Transverse colon (tissue), 4 donors: Measurements from ENCODE around the gene E2F4.

Experiments used
- CTCF ChIP-seq, 5 experiments: fragments of 200-600 bp in 3 of 5; fragments of 450-650 bp in 2 of 5; sonication (generic) in 3 of 5; IDR thresholded peaks; 1 replicate in 2 of 5; 2 replicates in 3 of 5; pipeline ENCODE4 v1.5.1; 2016 to 2017; ENCODE audit warnings: antibody characterized with exemption in 5 of 5, inconsistent platforms in 3 of 5, mild to moderate bottlenecking in 2 of 5, moderate library complexity in 1 of 5
- EP300 ChIP-seq: sonication (generic); formaldehyde crosslinking; IDR thresholded peaks from one replicate; pipeline ENCODE4 v1.6.1; 2017; ENCODE audit warnings: antibody characterized with exemption, low read depth
- POLR2A ChIP-seq: fragments of 450-650 bp; IDR thresholded peaks from one replicate; pipeline ENCODE4 v1.6.1; 2016; ENCODE audit warnings: antibody characterized with exemption, mild to moderate bottlenecking, moderate library complexity
- POLR2AphosphoS5 ChIP-seq, 3 donors: sonication (generic); formaldehyde crosslinking; IDR thresholded peaks; one replicate each; pipeline ENCODE4 v1.6.1; 2016; ENCODE audit warnings: antibody characterized with exemption in 3 of 3

- no peak for TF ChIP-seq POLR2A
- no peak for TF ChIP-seq CTCF (IDR thresholded peaks at IDR 0.05)
- TF ChIP-seq POLR2AphosphoS5 (IDR thresholded peaks at IDR 0.05) = no peak
- TF ChIP-seq EP300 = no peak
These were observed 42.2 kb downstream of the E2F4 start for GRCh38 chr16:67234180-67234597.
